Panc1 (cell line): ENCODE data around the gene MTFMT. TPM values are rescaled to one million over a fixed set of nuclear protein-coding genes. Genes with fewer than 3 reads are reported as not detected.

Source experiments
- ATAC-seq: fragments of 200-7000 bp; cut with Tn5 transposase; 2 replicates; pipeline ENCODE4 v1.9.1; 2020; ENCODE audit warnings: mild to moderate bottlenecking, moderate library complexity
- BruUV-seq: library from RNA; stranded (reverse); fragments of 400-500 nt; replicated peaks from 2 replicates; lab custom pipeline; 2021; lab: Mats Ljungman, UMichigan
- CTCF ChIA-PET: fragments of 300-600 bp; sonication (Branson Sonifier 250); formaldehyde crosslinking; loops from one replicate; lab custom pipeline; 2022; ENCODE audit warnings: antibody characterized with exemption; lab: Charles Lee
- POLR2A ChIA-PET: fragments of 300-600 bp; sonication (Branson Sonifier 250); formaldehyde crosslinking; loops from one replicate; lab custom pipeline; 2022; ENCODE audit warnings: antibody characterized with exemption; lab: Charles Lee
- DNase-seq: peaks from one replicate; pipeline ENCODE4 v3.0.0-alpha.2; 2010; ENCODE audit warnings: low read depth, low spot score
- H3K27ac ChIP-seq: 2 replicates; pipeline ENCODE4 v1.5.1; 2011; ENCODE audit warnings: mild to moderate bottlenecking, low read length, inconsistent platforms
- H3K27me3 ChIP-seq: fragments of 200-500 bp; sonication (Bioruptor generic); 2 replicates; pipeline ENCODE4 v1.6.0; 2014; ENCODE audit warnings: low read length, inconsistent platforms; ENCODE audit not compliant: control insufficient read depth, insufficient read depth
- H3K36me3 ChIP-seq: fragments of 200-500 bp; sonication (Bioruptor generic); 2 replicates; pipeline ENCODE4 v1.5.1; 2014; ENCODE audit warnings: inconsistent platforms, mild to moderate bottlenecking, low read length, moderate library complexity; ENCODE audit not compliant: control insufficient read depth, insufficient read depth
- H3K4me1 ChIP-seq: 2 replicates; pipeline ENCODE4 v1.5.1; 2011; ENCODE audit warnings: inconsistent platforms, mild to moderate bottlenecking, low read length, moderate library complexity; ENCODE audit not compliant: control insufficient read depth, insufficient read depth
- H3K4me3 ChIP-seq, 2 experiments: 2 replicates each; pipeline ENCODE4 v1.5.1; 2011 to 2012; ENCODE audit warnings: low read depth in 2 of 2, low read length in 2 of 2, mild to moderate bottlenecking in 2 of 2, inconsistent platforms in 1 of 2, moderate library complexity in 1 of 2
- H3K9me3 ChIP-seq: fragments of 200-500 bp; sonication (Bioruptor generic); 2 replicates; pipeline ENCODE4 v1.5.1; 2014; ENCODE audit warnings: low read depth, mild to moderate bottlenecking, inconsistent platforms, low read length, moderate library complexity; ENCODE audit not compliant: control insufficient read depth, insufficient read depth
- CTCF ChIP-seq: fragments of 450-650 bp; IDR thresholded peaks from 2 replicates; pipeline ENCODE4 v1.5.1; 2017; ENCODE audit warnings: mild to moderate bottlenecking
- POLR2AphosphoS5 ChIP-seq: IDR thresholded peaks from 2 replicates; pipeline ENCODE4 v1.6.1; 2012; ENCODE audit warnings: mild to moderate bottlenecking, low read depth, low read length, moderate library complexity
- REST ChIP-seq, 2 experiments: IDR thresholded peaks; 2 replicates each; pipeline ENCODE4 v1.6.1; 2011 to 2012; ENCODE audit warnings: low read depth in 2 of 2, control low read depth in 1 of 2, low read length in 1 of 2, mild to moderate bottlenecking in 1 of 2, moderate library complexity in 1 of 2; ENCODE audit not compliant: insufficient read depth in 1 of 2
- SIN3A ChIP-seq: IDR thresholded peaks from 2 replicates; pipeline ENCODE4 v1.6.1; 2012; ENCODE audit warnings: low read depth, mild to moderate bottlenecking, low read length, moderate library complexity, borderline replicate concordance; ENCODE audit not compliant: insufficient read depth
- TCF7L2 ChIP-seq: IDR thresholded peaks from 2 replicates; pipeline ENCODE4 v1.6.1; 2011; ENCODE audit warnings: mild to moderate bottlenecking, low read depth, low read length, inconsistent platforms
- in situ Hi-C: cut with HindIII; loops from 2 replicates; pipeline ENCODE4 v1.10.0; 2016; ENCODE audit warnings: low sequenced_read_pairs, low pct_unique_long_range_greater_than_20kb
- intact Hi-C: fragments of 100-400 bp; cut with micrococcal nuclease; formaldehyde crosslinking; loops from one replicate; pipeline ENCODE4 v1.10.0; 2022; ENCODE audit not compliant: unreplicated experiment
- total RNA-seq: library from RNA; stranded (reverse); gene quantifications from one replicate; pipeline ENCODE4 v1.2.1, GENCODE V29; 2021; ENCODE audit not compliant: unreplicated experiment

MTFMT gene
- total RNA-seq, 1 experiment from 2014 or later, result 19.4 TPM

- DNase-seq (no peak), ATAC-seq (no peak)
- intact Hi-C loops (loop anchor here (10.0 kb wide), 1 partner anchor 256 kb away; the partner anchor contains the start of gene RNU5A-1), in situ Hi-C loops (no loop called here)
- no peak overlapping the region for H3K27ac ChIP-seq
- no peaks in the 10 kb centered on the region for H3K36me3 ChIP-seq
- no peaks in the 10 kb centered on the region for H3K4me1 ChIP-seq
- no peaks in the 10 kb centered on the region for H3K27me3 ChIP-seq
- no peaks in the 10 kb centered on the region for H3K9me3 ChIP-seq
- H3K4me3 ChIP-seq, result no peak overlapping the region
- ChIA-PET CTCF (no interaction called here), POLR2A (no interaction called here)
- BruUV-seq, result no TSS peak
- no peak for TF ChIP-seq CTCF
- TF ChIP-seq TCF7L2, result no peak
- no peak for TF ChIP-seq POLR2AphosphoS5
- no peak for TF ChIP-seq REST (IDR thresholded peaks at IDR 0.05; ENCODE audit: insufficient read depth in 1 of 2, low read depth in 2 of 2, low read length in 1 of 2)
- TF ChIP-seq SIN3A, result no peak
Measured at GRCh38 chr15:65038836-65039235, 9.4 kb upstream of the MTFMT start.

GRCh38 chr15:65038428-65038827 is 9.0 kb upstream of the MTFMT start:
- ChIA-PET POLR2A (no interaction called here), CTCF (no interaction called here)
- H3K4me3 ChIP-seq, result no peak overlapping the region
- DNase-seq (no peak), ATAC-seq (no peak)
- H3K27me3 ChIP-seq, result no peaks in the 10 kb centered on the region
- H3K27ac ChIP-seq, result no peak overlapping the region
- peaks cover 3% of the 10 kb centered on the region for H3K4me1 ChIP-seq
- intact Hi-C loops, result loop anchor here (10.0 kb wide), 1 partner anchor 256 kb away; the partner anchor contains the start of gene RNU5A-1
- no peak for TF ChIP-seq TCF7L2
- TF ChIP-seq REST (IDR thresholded peaks at IDR 0.05; ENCODE audit: insufficient read depth in 1 of 2, low read depth in 2 of 2, low read length in 1 of 2), result no peak
- no peak for TF ChIP-seq POLR2AphosphoS5
- no peak for TF ChIP-seq CTCF
- no peak for TF ChIP-seq SIN3A
- H3K9me3 ChIP-seq, result no peaks in the 10 kb centered on the region
- no TSS peak for BruUV-seq
- H3K36me3 ChIP-seq, result no peaks in the 10 kb centered on the region
- in situ Hi-C loops, result no loop called here
